NCI-H2107 treated with DMSO at 0.1 percent for 48 hours (cell line): ENCODE measurements around the gene LRBA.
"Not testable (repeated sequence)": the region's sequence is repeated elsewhere in the genome, so short reads cannot be mapped to it uniquely, and the experiment has no call there.

ENCODE experiments used
- DNase-seq: peaks from one replicate; lab custom pipeline; 2025; ENCODE audit not compliant: unreplicated experiment; lab: John Stamatoyannopoulos, UW

LRBA gene

DNA sequence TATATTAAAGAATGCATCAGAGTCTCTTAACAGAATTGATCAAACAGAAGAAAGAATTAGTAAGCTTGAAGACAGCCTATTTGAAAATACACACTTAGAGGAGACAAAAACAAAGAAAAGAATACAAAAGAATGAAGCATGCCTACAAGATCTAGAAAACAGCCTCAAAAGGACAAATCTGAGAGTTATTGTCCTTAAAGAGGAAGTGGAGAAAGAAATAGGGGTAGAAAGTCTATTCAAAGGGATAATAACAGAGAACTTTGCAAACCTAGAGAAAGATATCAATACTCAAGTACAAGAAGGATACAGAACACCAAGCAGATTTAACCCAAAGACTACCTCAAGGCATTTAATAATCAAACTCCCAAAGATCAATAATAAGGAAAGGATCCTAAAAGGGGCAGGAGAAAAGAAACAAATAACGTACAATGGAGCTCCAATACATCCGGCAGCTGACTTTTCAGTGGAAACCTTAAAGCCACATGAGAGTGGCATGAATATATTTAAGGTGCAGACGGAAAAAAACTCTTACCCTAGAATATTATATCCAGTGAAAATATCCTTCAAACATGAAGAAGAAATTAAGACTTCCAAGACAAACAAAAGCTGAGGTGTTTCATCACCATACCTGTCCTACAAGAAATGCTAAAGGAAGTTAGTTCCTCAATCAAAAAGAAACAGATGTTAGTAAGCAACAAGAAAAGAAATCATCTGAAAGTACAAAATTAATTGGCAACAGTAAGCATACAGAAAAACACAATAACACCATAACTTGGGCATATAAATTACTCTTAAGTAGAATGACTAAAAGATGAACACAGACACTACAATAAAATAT is 36.1 kb downstream of the LRBA start:
- DNase-seq, result no peak

DNA sequence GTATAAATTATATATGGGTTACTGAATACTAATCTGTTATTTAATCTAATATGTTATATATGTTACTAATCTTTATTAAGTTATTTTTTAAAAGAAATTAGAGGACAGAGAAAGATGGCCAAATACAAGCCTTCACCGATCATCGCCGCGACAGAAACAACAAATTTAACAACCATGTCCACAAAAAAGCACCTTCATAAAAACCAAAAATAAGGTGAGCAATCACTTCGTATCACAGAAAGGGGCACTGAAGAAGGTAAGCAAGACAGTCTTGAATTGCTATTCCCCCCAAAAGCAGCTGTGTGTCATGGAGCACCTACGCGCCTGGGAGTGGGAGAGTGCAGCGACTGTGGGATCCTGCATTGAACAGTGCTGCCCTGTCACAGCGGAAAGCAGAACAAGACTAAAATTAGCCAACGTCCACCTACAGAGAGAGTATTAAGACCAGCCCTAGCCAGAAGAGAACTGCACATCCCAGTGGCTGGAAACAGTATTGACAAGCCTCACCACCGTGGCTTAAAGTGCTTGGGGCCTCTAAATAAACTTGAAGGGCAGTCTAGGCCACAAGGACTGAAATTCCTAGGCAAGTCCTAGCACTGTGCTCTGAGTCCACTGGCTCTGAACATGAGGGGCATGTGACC is 38.5 kb downstream of the LRBA start:
- DNase-seq, result no peak

DNA sequence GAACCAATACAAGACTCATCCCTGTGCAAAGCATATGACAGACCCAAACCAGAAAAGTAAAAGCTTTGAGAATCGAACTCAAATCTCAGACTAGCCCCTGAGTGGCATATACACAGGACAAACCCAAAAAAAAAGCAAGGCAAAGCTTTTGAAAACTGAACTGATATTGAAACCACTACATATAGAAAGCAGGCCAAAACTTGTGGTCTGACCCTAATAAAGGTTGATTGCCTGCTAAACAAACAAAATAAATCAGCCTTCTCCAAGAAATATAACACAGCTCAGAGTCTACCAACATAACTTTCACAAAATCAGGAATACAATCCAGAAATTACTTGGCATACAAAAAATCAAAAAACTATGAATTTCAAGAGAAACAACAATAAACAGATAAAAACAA is 40.3 kb downstream of the LRBA start:
- no peak for DNase-seq

DNA sequence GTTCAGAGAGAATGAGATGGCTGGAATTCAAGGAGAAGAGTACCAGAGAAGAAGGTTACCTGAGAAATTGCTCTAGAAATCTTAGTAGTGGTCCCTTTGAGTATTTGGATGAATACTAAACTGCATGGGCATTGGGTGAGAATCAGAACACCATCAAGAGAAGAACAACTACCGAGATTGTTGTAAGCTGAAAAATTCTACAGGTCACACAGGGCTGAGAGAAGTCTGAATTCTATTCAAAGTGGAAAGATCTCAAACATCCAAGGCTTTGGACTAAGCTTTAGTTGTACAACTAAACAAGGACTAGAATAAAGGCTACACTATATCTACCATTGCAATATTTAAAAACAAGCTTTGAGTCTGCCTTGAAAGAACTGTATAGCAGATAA is 40.8 kb downstream of the LRBA start:
- no peak for DNase-seq

DNA sequence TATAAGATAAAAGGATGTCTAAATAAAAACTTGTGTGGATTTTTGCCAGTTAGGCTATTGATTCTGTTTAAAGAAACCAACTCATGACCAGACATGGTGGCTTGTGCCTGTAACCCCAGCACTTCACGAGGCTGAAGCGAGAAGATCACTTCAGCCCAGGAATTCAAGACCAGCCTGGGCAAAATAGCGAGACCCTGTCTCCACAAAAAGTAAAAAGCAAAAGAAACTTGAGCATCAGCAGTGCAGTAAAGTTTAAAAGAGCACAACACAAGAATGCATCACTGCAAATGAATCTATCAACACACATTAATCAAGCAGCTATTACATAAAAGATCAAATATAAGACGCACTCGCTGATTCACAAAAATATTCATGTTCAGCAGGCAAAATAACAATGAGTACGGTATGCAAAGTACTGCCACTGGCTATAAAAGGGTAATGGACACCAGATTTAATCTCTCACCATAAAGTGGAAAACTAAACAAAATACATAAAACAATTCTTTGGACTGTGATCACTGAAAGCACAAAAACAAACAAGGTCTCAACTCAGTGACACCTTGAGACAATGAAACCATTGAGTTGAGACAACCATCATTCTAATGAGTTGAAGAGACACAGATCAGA is 41.3 kb downstream of the LRBA start:
- no peak for DNase-seq

DNA sequence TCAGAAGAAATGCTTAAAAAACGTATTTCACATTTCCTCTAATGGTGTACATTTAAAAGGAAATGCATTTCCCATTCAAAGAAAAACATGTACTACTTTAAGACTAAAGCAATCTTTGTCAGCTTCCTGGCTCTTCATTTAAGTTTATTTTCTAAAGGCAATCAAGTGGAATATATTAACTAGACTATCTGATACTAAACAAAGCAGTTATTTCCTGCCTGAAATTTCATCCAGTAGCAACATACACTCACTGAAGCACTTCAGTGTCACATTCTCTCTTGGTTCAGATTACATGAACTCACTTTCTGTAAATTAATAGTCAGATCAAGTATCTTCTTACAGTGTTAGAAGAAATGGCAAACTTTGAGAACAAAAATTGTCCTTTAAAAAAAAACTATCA is 42.5 kb downstream of the LRBA start:
- peak; percentile 39 for DNase-seq

DNA sequence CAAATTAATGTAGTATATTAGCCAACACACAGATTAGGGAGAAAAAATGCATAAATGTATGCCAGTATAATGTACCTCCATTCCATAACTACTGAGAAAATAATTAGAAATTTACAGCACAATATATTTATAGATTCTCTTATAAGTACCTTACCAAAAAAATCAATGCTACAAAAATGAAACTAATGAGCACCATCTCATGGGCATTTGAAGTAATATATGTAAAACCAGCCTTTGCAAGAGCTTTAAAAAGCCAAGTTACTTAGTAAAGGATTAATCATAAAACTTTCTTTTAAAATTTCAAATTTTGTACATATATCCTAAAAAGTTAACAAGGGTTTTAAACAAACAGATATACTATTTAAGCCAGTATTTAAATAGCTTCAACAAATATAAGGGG is 43.2 kb downstream of the LRBA start:
- DNase-seq, result no peak

DNA sequence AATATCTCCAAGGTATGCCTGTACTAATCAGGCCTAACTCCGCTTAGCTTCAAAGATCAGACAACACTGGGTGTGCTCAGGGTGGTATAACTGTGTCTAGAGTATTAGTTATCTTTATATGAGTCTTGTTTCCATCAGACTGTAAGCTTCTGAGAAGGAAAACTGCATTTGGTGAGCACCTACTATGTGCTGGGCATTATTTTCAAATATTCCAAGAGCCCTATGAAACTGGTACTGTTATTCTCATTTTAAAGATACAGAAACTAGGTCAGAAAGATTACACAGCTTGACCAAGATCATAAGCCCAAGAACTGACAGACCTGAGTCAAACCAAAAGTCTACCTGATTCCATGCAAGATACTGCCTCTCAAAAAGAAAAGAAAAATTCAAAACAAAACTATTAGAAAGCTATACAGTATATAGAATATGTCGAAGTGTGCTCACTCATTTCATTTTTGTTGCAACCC is 44.4 kb downstream of the LRBA start:
- DNase-seq, result no peak

DNA sequence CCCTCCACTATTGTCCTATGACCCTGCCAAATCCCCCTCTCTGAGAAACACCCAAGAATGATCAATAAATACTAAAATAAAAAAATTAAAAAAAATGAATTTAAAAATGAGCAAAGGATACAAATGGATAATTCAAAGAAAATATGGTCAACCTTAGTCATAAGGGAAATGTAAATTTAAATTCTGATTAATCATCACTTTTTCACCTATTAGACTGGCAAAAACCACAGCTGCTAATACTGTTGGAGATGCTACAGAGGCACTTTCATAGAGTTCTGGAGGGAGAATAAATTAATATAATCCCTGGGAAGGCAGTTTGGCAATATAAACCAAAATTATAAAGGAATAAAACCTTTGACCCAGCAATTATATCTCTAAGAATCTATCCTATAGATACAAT is 50.3 kb downstream of the LRBA start:
- DNase-seq, result no peak

DNA sequence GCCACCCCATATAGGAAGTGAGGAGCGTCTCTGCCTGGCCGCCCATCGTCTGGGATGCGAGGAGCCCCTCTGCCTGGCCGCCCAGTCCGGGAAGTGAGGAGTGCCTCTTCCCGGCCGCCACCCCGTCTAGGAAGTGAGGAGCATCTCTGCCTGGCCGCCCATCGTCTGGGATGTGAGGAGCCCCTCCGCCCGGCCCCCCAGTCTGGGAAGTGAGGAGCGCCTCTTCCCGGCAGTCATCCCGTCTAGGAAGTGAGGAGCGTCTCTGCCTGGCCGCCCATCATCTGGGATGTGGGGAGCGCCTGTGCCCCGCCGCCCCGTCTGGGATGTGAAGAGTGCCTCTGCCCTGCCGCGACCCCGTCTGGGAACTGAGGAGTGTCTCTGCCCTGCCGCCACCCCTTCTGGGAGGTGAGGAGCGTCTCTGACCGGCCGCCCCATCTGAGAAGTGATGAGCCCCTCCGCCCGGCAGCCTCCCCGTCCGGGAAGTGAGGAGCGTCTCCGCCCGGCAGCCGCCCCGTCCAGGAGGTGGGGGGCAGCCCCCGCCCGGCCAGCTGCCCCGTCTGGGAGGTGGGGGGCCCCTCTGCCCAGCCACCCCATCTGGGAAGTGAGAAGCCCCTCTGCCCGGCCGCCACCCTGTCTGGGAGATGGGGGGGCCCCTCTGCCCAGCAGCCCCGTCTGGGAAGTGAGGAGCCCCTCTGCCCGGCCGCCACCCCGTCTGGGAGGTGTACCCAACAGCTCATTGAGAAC is 51.3 kb downstream of the LRBA start:
- not testable (repeated sequence) for DNase-seq

DNA sequence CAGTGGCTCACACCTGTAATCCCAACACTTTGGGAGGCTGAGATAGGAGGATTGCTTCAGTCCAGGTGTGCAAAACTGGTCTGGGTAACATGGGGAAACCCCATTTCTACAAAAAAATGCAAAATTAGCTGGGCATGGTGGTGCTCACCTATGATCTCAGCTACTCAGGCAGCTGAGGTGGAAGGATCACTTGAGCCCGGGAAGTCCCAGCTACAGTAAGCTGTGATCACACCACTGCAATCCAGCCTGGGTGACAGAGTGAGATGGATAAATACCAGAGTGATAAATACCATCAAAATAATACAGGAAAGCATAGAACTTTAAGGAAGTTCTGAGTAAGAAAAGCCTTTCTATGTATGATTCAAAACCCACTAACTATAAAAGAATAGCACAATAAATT is 52.8 kb downstream of the LRBA start:
- DNase-seq, result no peak

DNA sequence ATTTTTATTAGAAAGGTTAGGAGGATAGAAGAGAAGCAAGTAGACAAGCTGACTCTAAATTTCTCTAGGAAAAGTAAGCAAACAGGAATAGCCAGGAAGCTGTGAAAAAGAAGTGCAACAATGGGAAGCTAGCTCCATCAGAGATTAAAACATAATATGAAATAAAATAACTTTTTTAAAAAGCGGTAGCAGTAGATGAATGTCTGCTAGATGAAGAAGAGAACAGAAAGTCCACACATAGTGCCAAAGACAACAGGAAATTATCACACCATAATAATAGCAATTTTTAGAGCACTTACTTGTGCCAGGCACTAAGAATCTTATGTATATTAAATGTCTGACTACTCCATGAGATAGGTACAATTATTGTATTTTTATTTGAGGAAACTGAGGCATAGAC is 53.5 kb downstream of the LRBA start:
- no peak for DNase-seq

DNA sequence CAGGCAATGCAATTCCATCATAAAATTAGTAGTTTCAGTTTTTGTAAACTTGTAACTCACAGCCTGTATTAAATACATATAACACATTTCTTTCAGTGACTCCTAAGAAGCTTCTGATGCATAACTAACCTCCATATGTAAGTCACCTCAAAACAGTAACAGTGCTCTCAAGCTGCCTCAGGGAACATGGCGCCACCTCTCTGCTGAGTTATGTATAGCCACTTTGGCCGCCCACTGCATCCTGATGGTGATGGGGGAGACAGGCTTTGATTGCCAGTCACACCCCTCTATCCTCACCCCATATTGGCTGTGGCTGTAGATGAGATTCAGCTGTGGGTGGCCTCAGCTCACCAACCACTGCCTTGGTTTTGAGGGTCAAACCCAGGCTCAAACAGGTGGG is 54.3 kb downstream of the LRBA start:
- DNase-seq, result no peak

DNA sequence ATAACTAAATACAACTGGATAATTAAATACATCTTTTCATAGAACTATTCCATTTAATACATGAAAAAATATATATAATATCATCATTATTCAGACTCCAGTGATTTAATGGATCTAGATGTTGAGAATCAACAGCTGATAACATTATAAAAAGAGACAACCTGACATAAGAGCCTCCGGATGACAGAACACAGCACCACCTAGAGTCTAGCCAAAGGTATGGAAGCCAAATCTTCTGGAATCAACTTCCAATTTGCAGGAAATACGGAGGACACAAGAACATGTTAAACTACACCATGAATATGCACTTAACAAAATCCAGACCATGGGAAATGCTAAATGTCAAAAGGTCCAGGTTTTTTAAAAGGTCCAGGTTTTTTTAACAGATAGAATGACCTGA is 55.0 kb downstream of the LRBA start:
- DNase-seq, result no peak

DNA sequence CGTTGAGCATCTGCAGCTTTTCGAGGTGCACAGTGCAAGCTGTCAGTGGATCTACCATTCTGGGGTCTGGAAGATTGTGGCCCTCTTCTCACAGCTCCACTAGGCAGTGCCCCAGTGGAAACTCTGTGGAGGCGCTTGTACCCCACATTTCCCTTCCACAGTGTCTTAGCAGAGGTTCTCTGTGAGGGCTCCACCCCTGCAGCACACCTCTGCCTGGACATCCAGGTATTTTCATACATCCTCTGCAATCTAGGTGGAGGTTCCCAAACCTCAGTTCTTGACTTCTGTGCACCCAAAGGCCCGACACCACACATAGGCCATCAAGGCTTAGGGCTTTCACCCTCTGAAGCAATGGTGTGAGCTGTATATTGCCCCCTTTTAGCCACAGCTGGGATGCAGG is 57.1 kb downstream of the LRBA start:
- not testable (repeated sequence) for DNase-seq

DNA sequence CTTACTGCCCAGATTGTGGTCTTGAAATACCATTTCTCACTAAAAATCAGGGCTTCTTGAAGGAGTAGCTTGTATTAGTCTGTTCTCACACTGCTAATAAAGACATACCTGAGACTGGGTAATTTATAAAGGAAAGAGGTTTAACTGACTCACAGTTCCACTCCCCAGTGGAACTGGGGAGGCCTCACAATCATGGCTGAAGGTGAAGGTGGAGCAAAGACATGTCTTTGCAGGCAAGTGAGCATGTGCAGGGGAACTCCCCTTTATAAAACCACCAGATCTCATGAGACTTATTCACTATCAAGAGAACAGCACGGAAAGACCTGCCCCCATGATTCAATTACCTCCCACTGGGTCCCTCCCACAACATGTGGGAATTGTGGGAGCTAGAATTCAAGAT is 58.0 kb downstream of the LRBA start:
- DNase-seq, result not testable (repeated sequence)

DNA sequence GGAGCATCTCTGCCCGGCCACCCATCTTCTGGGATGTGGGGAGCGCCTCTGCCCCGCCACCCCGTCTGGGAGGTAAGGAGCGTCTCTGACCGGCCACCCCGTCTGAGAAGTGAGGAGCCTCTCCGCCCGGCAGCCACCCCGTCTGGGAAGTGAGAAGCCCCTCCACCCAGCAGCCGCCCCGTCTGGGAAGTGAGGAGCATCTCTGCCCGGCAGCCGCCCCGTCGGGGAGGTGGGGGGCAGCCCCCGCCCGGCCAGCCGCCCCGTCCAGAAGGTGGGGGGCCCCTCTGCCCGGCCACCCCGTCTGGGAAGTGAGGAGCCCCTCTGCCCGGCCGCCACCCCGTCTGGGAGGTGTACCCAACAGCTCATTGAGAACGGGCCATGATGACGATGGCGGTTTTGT is 61.2 kb downstream of the LRBA start:
- not testable (repeated sequence) for DNase-seq

DNA sequence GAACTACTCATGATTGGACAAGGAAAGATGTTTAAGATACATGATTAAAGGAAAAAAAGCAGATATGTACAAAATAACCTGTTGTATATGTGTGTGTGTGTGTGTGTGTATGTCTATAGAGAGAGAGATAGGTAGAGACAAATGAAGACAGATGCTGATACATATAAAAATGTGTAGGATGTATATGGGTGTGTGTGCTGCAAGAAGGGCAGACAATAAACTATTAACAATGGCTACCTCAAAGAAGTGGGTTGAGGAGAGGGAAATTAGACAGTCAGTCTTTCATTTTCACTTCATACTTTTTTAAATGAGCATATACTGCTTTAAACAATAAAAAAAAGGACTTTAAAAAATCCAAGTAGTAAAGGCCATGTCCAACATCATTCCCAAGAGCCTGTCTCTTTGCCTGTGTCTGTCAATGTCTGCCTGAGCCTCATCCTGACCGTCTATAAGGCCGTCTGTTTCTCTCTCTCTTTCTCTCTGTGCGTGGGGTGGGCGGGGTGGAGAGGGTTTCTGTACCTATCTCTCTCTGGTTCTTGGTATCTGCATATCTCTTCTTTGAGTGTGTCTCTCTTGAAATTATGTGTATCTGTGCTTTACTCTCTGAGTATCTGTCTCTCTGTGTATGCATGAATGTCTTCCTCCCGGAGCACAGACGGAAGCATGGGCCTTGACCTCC is 62.8 kb downstream of the LRBA start:
- no peak for DNase-seq

DNA sequence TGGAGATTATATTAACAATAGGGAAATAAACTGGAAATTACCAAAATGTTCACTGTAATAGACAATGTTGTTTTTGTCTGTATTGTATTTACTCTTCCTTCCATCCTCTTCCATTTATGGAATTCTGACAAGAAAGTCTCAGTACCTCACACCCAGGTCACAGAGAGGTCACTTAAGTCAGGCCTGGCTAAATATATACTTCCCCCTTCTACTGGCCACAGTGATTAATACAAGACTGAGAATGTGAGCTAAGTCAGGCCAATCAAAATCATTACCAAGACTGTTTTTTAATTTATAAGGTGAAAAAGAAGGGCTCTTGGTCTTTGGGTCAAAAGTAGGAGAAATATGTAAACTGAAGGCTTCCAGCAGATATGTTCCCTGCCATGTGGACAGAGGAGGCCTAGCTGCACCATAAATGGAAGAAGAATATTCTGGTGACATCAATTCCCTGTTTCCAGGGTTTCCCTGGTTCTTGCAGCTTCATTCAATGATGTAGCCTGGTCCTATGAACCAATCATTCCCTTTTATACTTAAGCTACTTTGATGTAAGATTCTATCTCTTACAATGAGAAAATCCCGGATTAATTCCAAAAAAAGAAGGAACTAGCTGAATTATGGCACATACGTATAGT is 64.3 kb downstream of the LRBA start:
- DNase-seq, result no peak

DNA sequence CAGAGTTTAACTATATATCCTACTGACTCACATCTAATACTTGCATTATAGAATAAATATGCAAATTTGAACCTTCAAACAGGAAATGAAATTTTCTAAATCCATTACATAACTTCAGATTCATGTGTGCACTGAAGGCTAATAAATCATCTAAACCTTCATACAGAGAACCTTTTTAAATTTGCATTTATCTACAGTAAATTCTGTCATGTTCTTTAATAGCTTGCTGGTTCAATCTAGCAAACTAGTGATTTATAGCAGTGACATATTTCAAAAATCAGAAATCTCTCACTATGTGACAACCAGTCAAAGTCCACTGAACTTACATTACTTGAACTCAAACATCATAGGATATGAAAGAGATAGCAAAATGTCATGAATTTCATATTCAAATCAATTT is 65.1 kb downstream of the LRBA start:
- DNase-seq, result no peak
